Hepatocyte (in vitro differentiated cells): ENCODE results near the gene VSIR. TPM values are rescaled to one million over a fixed set of nuclear protein-coding genes. Genes with fewer than 3 reads are reported as not detected.
A peak's percentile ranks its signal among the peaks of the same experiment; 100 is the strongest.

ENCODE experiments used
- DNase-seq: peaks from one replicate; pipeline ENCODE4 v3.0.0-alpha.2; 2016; ENCODE audit warnings: low spot score
- H2AFZ ChIP-seq: fragments of 200-600 bp; sonication (generic); 2 replicates; pipeline ENCODE4 v1.6.0; 2016; ENCODE audit warnings: antibody characterized with exemption, mild to moderate bottlenecking
- H3K27ac ChIP-seq: fragments of 200-600 bp; sonication (generic); 2 replicates; pipeline ENCODE4 v1.5.1; 2016; ENCODE audit warnings: mild to moderate bottlenecking
- H3K27me3 ChIP-seq: fragments of 200-600 bp; sonication (generic); 2 replicates; pipeline ENCODE4 v1.6.1; 2016
- H3K36me3 ChIP-seq: fragments of 200-600 bp; sonication (generic); replicated peaks from 2 replicates; pipeline ENCODE4 v1.5.1; 2016; ENCODE audit warnings: low read depth; ENCODE audit not compliant: insufficient read depth
- H3K4me1 ChIP-seq: fragments of 200-600 bp; sonication (generic); 2 replicates; pipeline ENCODE4 v1.5.1; 2016; ENCODE audit warnings: mild to moderate bottlenecking, moderate library complexity; ENCODE audit not compliant: insufficient read depth
- H3K4me2 ChIP-seq: fragments of 200-600 bp; sonication (generic); 2 replicates; pipeline ENCODE4 v1.6.0; 2016
- H3K4me3 ChIP-seq: fragments of 200-600 bp; sonication (generic); 2 replicates; pipeline ENCODE4 v1.5.1; 2016; ENCODE audit warnings: mild to moderate bottlenecking
- H3K79me2 ChIP-seq: fragments of 200-600 bp; sonication (generic); 2 replicates; pipeline ENCODE4 v1.6.0; 2017; ENCODE audit warnings: mild to moderate bottlenecking
- H3K9me2 ChIP-seq: fragments of 200-600 bp; sonication (generic); replicated peaks from 2 replicates; pipeline ENCODE4 v1.6.0; 2017; ENCODE audit warnings: mild to moderate bottlenecking; ENCODE audit not compliant: insufficient read depth
- H3K9me3 ChIP-seq: fragments of 200-600 bp; sonication (generic); 2 replicates; pipeline ENCODE4 v1.5.1; 2016; ENCODE audit warnings: low read depth, mild to moderate bottlenecking
- H4K20me1 ChIP-seq: fragments of 200-600 bp; sonication (generic); 2 replicates; pipeline ENCODE4 v1.6.0; 2016; ENCODE audit warnings: mild to moderate bottlenecking; ENCODE audit not compliant: insufficient read depth, poor library complexity, severe bottlenecking
- EZH2 ChIP-seq: fragments of 200-600 bp; sonication (generic); IDR thresholded peaks from 2 replicates; pipeline ENCODE4 v1.6.1; 2016; ENCODE audit warnings: antibody characterized with exemption, mild to moderate bottlenecking, borderline replicate concordance
- EZH2phosphoT487 ChIP-seq: fragments of 200-600 bp; sonication (generic); IDR thresholded peaks from one replicate; pipeline ENCODE4 v1.6.1; 2018; ENCODE audit warnings: antibody characterized with exemption, mild to moderate bottlenecking, low read depth, moderate library complexity; ENCODE audit not compliant: unreplicated experiment, severe bottlenecking
- WGBS: methylation state at CpG from one replicate; pipeline ENCODE4 v1.1.6; 2016; ENCODE audit warnings: low lambda C conversion rate; ENCODE audit errors: missing lambda C conversion rate; 5-methylcytosine and 5-hydroxymethylcytosine counted together
- polyA plus RNA-seq: library from polyadenylated mRNA; unstranded; fragments of >200 nt; fragmentation: Nextera tagmentation; extraction: Ambion mirVana; gene quantifications from 2 replicates; pipeline ENCODE4 v1.2.1, GENCODE V29; 2016
- total RNA-seq: library from RNA; depleted of rRNA; stranded (reverse); fragments of >200 nt; gene quantifications from 2 replicates; pipeline ENCODE4 v1.2.3, GENCODE V29; 2014
- TF ChIP-seq, protein P1 (sequence below): fragments of 200-600 bp; sonication (generic); IDR thresholded peaks from 2 replicates; pipeline ENCODE4 v1.5.1; 2016; ENCODE audit warnings: antibody characterized with exemption, mild to moderate bottlenecking; ENCODE audit not compliant: poor library complexity

The VSIR gene
- total and polyA plus RNA-seq, 2 experiments from 2014 or later, result 13.6 to 45.5 TPM

DNA sequence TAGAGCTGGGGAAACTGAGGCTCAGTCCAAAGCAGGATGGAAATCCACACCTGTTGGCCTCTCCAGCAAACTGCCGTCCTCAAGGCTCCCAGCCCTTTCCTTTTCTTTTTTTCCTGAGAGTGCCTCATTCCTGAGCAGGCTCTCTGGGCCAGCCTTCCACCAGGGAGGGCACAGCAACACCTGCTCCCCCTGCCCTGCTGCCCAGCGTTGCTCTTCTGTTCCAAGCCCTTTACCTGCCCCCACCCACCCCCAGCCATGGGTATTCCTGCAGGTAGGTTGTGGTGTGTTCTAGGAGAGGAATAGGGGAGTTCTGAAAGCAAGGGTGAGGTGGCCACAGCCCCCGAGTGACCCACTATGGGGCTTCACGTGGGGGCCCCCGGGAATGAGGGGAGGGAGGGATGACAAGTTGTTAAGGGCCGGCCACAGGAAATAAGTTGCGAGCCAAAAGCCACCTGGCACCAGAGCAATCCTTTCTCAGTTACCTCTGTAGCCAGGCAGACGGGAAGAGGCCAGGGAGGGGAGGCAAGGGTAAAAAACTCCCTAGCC, 19.3 kb downstream of the VSIR start:
- H3K36me3 ChIP-seq, result no peaks in the 10 kb centered on the region

DNA sequence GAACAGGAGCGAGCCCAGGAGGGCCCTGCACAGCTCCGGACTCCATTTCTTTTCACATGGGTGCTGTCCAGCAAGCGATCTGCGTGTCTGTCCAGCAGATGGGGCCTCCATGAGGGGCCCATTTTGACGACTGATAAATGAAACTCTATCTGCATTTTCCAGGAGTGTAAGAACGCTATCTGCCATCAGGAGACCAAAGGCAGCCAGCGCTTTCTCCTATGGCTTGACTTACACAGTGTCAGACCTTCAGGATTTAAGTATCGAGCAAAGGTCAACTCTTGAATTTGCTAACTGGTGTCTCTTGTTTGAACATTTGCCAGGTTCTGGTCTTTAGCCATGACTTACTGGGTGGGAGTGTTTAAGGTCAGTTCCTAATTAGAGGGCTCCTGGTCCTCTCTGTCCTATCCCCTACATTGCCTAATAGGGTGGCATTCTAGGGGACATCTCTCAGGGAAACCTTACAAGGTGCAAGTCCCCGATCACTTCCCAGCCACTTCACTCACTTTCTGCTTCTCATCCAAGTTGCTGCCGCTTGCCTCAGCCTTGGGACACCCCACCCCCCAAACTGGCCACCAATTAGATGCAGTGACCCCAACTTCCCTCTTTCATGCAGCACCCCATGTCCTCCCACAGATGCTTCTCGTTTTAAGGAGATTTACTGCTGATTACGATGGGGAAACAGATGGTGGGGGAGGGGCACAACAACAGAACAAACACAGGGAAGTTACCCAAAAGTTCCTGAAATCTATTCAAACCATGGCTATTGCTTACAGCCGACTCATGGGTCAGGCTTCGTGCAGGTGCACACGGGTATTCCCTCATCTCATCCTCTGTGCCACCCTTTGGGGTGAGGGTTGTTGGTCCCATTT, 20.0 kb downstream of the VSIR start:
- peak; percentile 50 for DNase-seq
- peaks cover 14% of the 10 kb centered on the region for H3K4me1 ChIP-seq

More for the DNA sequence above, 19.3 kb downstream of the VSIR start:
- H3K79me2 ChIP-seq, result no peaks in the 10 kb centered on the region
- no peaks in the 10 kb centered on the region for H3K27me3 ChIP-seq
- no peak for DNase-seq
- no peak overlapping the region for H3K4me2 ChIP-seq
- H4K20me1 ChIP-seq, result no peaks in the 10 kb centered on the region
- TF ChIP-seq EZH2, result no peak
- TF ChIP-seq EZH2phosphoT487, result no peak
- TF ChIP-seq, protein P1, sequence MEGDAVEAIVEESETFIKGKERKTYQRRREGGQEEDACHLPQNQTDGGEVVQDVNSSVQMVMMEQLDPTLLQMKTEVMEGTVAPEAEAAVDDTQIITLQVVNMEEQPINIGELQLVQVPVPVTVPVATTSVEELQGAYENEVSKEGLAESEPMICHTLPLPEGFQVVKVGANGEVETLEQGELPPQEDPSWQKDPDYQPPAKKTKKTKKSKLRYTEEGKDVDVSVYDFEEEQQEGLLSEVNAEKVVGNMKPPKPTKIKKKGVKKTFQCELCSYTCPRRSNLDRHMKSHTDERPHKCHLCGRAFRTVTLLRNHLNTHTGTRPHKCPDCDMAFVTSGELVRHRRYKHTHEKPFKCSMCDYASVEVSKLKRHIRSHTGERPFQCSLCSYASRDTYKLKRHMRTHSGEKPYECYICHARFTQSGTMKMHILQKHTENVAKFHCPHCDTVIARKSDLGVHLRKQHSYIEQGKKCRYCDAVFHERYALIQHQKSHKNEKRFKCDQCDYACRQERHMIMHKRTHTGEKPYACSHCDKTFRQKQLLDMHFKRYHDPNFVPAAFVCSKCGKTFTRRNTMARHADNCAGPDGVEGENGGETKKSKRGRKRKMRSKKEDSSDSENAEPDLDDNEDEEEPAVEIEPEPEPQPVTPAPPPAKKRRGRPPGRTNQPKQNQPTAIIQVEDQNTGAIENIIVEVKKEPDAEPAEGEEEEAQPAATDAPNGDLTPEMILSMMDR, result no peak
- H2AFZ ChIP-seq, result no peak overlapping the region
- 82% methylated on average over 8 of the region's 8 CpGs for WGBS
- no peak overlapping the region for H3K4me3 ChIP-seq
- no peaks in the 10 kb centered on the region for H3K9me3 ChIP-seq
- no peaks in the 10 kb centered on the region for H3K9me2 ChIP-seq
- H3K27ac ChIP-seq, result no peak overlapping the region
- H3K4me1 ChIP-seq, result peaks cover 14% of the 10 kb centered on the region

DNA sequence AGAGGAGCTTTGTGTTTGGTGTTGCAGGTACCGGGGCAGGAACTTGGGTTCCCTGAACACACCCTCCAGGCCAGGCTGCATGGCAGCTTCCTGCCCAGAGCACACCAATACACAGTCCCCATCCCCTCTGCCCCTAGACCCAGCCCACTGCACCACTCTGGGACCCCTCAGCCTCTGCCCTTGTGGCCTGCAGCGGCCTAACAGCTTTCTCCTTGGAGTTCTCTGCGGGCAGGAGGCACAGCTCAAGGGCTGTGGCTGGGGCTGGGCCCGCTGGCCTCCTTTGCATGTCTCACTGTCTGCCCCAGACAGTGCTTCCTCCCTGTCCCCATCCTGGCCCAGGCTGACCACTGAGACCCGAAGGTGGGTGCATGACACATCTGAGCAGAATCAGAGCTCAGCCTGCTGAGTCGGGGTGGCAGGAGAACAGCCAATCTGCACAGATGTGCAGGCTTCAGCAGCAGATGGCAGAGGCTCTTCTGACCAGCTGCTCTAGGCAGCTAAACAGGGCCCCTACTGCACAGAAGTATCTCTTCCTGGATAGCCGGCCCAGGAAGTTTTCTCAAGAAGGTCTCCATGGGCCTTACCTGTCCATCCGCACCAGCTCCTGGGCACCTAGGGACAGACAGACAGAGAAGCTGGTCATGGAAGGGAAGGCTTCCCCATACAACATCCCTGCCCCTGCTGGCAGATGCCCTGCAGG, 20.8 kb downstream of the VSIR start:
- H3K4me2 ChIP-seq, result peak overlapping the region; percentile 8
- H3K9me2 ChIP-seq, result no peaks in the 10 kb centered on the region
- DNase-seq, result no peak
- H4K20me1 ChIP-seq, result no peaks in the 10 kb centered on the region
- H3K36me3 ChIP-seq, result no peaks in the 10 kb centered on the region
- no peak overlapping the region for H2AFZ ChIP-seq
- H3K4me3 ChIP-seq, result no peak overlapping the region
- H3K4me1 ChIP-seq, result peaks cover 21% of the 10 kb centered on the region
- 87% methylated on average over 8 of the region's 8 CpGs for WGBS
- H3K9me3 ChIP-seq, result no peaks in the 10 kb centered on the region
- peak overlapping the region; percentile 40 for H3K27ac ChIP-seq
- no peaks in the 10 kb centered on the region for H3K79me2 ChIP-seq
- no peak for TF ChIP-seq EZH2
- no peak for TF ChIP-seq EZH2phosphoT487
- TF ChIP-seq, protein P1, result no peak
- no peaks in the 10 kb centered on the region for H3K27me3 ChIP-seq

More for the DNA sequence above, 20.0 kb downstream of the VSIR start:
- H4K20me1 ChIP-seq, result no peaks in the 10 kb centered on the region
- H3K27ac ChIP-seq, result peak overlapping the region; percentile 40
- peak overlapping the region; percentile 8 for H3K4me2 ChIP-seq
- H3K36me3 ChIP-seq, result no peaks in the 10 kb centered on the region
- H3K9me3 ChIP-seq, result no peaks in the 10 kb centered on the region
- no peaks in the 10 kb centered on the region for H3K79me2 ChIP-seq
- H2AFZ ChIP-seq, result no peak overlapping the region
- H3K27me3 ChIP-seq, result no peaks in the 10 kb centered on the region
- TF ChIP-seq EZH2, result no peak
- TF ChIP-seq, protein P1, result no peak
- TF ChIP-seq EZH2phosphoT487, result no peak
- no peak overlapping the region for H3K4me3 ChIP-seq
- no peaks in the 10 kb centered on the region for H3K9me2 ChIP-seq
- 63% methylated on average over 15 of the region's 15 CpGs for WGBS
